ENCODE data around the gene SNRK. TPM values are rescaled to one million over a fixed set of nuclear protein-coding genes. Genes with fewer than 3 reads are reported as not detected.

Gene SNRK
- polyA plus RNA-seq, 1 donor: 55.5 TPM

DNA sequence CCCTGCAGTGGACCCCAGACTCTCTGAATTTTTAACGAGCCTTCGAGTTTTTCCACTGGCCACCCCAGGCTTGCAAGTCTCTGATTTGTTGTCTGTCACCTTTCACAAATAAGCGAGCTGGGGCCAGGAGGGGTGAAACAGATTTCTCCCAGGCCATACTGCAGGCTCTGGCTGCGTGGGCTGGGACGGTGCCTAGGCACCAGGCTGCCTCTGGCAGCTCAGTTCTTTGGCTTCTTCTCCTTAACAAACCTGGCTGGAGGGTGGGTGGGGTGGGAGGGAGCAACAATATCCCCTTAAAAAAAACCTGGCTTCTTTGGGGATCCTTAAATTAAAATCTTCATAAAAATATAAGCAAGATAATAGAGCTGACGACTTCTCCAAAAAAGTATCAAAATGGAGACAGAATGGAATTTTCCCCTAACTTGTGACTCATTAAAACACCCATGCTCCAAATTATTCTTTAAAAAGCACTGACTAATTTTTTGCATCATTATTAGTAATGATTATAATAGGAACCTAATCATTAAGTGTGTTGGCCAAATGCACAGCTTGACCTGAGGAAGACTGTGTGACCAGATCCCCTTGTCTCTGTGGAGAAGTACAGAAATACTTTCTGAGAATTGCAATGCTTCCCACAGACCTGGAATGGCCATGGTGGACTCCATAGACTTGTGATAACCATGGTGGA, 84.1 kb downstream of the SNRK start:
- DNase-seq: no peak

GRCh38 chr3:43371494-43371893, 85.2 kb downstream of the SNRK start:
- DNase-seq: no peak

DNA sequence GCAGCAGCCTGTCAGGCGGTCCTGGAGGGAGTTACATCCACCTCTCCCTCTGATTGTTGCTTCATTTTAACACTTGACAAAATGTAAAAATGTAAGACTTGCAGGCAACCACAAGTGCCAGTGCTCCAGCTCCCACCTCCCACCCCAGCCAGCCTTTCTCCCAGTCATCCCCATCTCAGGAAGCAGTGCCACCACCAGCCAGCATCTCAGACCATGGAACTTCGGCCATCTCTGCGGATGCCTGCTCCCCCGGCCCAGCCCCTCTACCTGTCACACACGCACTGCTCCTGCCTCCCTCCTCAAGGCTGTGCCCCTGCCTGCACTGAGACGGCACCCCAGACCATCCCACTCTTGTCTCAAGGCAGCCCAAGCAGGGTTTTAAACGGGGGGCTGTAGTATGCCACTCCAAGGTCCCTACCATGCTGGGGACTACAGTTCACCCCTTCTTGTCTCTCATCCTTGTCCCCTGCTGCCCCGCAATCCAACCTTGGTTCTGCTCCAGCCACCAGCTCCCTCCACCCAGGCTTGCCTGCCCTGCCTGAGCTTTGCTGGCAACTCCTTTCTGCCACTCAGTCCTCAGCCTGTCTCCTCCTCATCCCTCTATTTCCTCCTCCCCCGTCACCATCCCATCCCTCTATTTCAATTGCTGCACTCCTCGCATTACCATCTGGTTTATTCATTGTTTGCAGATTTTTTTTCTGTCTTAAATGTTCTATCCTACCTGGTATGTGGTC, 85.8 kb downstream of the SNRK start:
- DNase-seq: no peak

GRCh38 chr3:43372809-43373559, 86.6 kb downstream of the SNRK start:
- DNase-seq: peak; percentile 52

- no peak for DNase-seq
Measured at GRCh38 chr3:43373560-43373928, 87.2 kb downstream of the SNRK start.

- DNase-seq: no peak
Measured at GRCh38 chr3:43378066-43378935, 92.0 kb downstream of the SNRK start.

DNA sequence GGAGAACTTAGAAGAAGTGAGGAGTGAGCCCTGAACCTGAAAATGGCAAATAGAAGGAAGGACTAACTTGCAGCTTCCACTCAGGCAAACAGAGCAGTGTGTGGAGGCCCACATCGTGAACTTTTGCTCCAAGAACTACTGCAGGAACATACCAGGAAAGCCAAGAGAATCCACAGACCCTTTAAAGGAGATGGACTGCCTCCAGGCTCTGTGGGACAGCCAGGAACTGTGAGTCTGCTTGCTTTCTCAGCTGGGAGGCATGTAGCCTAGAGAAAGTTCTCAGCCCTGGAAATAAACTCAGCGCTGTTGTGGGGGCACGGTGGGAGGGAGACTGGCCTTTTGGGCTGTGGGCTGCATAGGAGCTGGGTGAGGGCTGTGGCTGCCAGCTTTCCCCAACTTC, 93.0 kb downstream of the SNRK start:
- DNase-seq: no peak

- no peak for DNase-seq
Measured at GRCh38 chr3:43388175-43388574, 101.8 kb downstream of the SNRK start.

- DNase-seq: no peak
Measured at GRCh38 chr3:43388915-43389314, 102.6 kb downstream of the SNRK start.

DNA sequence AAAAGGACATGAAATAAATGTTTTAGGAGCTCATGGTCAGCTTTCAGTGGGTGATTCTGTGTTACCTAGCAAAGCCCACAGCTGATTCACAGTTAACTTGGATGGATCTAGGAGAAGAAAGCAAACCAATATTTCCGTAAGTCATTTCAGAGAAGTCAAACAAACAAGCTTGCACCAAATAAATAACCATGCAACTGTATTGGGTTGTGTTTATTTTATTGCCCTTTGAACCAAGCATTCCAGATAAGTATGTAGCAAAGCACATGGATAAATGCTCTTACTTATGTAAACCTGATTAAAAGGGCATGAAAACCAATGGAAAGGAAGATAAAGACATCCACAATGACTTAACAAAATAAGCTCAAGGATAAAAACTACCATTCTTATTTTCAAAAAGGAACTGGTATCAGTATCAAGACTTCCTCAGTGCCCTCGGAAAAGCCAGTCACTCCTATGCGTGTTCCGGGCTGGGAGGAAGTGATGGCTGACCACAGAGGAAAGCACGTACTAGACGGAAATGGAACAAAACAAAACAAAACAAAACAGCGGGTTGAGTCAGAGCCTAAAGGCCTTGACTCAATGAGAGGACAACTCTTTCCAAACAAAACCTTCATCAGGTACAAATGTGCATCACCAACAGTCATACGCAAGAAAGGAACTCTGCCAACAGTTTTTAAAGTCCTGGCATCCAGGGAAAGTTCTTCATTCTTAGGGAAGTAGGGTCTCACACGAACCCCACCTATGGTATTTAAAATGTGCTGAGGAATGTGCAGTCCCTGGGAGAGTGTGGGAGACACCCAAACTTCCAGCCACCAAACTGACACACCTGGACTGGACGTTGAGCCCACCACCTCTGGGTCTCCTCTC, 103.3 kb downstream of the SNRK start:
- no peak for DNase-seq

DNA sequence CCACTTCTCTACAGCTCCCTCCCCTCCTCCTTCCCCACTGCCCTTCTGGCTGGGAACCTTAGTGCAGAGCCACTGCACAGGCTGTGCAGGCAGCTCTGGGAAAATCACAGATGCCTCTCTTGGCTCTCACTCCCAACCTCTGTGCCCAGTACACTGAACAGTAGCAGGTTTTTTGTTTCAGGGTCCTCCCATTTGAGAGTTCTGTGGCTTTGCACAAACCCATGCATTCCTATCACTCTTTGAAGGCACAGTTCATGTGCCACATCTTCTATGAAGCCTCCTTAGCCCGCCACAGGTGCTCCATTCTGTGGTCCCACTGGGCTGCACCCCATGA, 103.9 kb downstream of the SNRK start:
- no peak for DNase-seq

DNA sequence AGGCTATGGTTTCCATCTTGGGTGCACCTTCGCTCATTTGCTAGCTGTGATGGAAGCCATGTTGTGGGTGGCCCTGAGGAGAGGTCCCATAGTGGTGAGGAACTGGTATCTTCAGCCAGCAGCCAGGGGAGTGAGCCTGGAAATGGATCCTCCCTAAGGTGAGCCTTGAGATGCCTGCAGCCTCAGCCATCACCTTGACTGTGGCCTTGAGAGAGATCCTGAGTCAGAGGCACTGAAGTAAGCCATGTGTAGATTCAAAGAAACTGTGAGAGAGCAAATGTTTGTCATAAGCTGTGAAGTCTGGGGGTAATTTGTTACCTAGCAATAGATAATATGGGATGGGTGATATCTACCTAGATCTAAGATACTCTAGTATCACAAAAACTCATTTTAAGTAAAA, 105.3 kb downstream of the SNRK start:
- DNase-seq: no peak

DNA sequence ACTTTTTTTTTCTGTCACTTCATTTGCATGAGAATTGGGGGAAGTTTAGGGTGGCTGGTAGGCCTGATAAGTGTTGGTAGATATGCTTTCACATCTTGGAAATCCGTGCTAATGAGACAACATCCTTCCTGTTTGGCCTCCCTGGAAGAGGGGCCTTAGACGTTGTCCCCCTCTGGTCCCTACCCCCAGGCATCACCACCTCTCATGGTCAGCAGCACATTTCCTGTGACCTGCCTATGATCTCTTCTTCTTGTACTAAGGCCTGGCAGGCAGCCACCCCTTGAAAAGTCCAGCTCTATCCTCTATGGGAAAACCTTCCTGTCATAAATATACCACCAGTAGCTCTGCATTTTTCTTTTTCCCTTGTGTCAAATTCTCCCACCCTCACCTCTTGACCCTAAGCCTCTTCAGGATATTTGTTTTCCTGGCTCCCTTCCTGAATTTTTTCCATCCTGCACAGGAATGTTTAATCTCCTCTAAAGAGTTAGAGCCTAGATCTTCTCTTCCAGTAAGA, 107.8 kb downstream of the SNRK start:
- DNase-seq: no peak

DNA sequence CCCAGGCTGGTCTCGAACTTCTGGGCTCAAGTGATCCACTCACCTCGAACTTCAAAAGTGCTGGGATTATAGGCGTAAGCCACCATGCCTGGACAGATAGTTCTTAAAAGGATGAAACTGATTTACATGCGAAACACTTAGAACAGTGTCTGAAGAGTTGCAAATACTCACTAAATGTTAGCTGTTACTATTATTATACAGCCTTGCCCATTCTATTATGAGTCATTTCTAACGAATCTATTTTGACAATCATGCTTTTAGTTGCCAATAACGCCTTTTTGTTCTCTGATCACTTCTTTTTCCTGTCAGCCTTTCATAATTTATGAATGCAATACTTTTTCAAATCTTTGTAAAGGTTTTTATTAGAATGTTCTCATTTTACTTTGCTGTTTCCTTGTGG, 112.7 kb downstream of the SNRK start:
- DNase-seq: no peak

DNA sequence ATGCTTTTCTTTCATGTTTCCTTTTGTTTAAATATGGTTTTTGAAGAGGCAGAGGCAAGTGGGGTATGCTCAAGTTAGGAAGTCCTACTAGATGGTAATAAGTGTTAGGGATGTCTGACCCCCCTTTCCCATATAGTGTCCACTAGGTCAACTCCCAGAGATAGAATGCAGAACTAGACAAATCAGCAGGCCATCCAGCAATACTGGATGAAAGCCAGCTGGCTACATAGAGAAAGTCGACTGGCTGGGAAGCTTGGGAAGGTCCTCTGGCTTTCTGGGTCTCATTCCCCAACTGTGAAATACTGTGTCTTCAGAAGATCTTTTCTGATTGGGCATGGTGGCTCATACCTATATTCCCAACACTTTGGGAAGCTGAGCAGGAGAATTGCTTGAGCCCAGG, 113.8 kb downstream of the SNRK start:
- DNase-seq: no peak

Other genes starting within 250 kb of the SNRK start
- gene POMGNT2, start 180.5 kb upstream of the SNRK start, polyA plus RNA-seq (ENCODE audit: insufficient read length): 19.0 TPM

All from left kidney (tissue), 2 donors.